Kidney epithelial cell (primary cell): ENCODE results near the gene SOCS6. TPM values are rescaled to one million over a fixed set of nuclear protein-coding genes. Genes with fewer than 3 reads are reported as not detected.

Experiments used
- DNase-seq: peaks from one replicate; pipeline ENCODE4 v3.0.0-alpha.2; 2010; ENCODE audit warnings: low read depth
- H3K27me3 ChIP-seq: 2 replicates; pipeline ENCODE4 v1.6.0; 2011; ENCODE audit warnings: low read length; ENCODE audit not compliant: control insufficient read depth, insufficient read depth
- H3K36me3 ChIP-seq: 2 replicates; pipeline ENCODE4 v1.5.1; 2011; ENCODE audit warnings: low read length; ENCODE audit not compliant: control insufficient read depth, insufficient read depth
- H3K4me3 ChIP-seq: 2 replicates; pipeline ENCODE4 v1.5.1; 2011; ENCODE audit warnings: low read depth, mild to moderate bottlenecking, control low read depth, low read length
- CTCF ChIP-seq: IDR thresholded peaks from 2 replicates; pipeline ENCODE4 v1.5.1; 2011; ENCODE audit warnings: mild to moderate bottlenecking, moderate library complexity, low read length, control low read depth, inconsistent platforms; ENCODE audit not compliant: insufficient read depth, poor library complexity, severe bottlenecking
- total RNA-seq: library from RNA; depleted of rRNA; stranded (reverse); fragments of >200 nt; gene quantifications from 2 replicates; pipeline ENCODE4 v1.2.3, GENCODE V29; 2015

SOCS6 gene
- total RNA-seq, 1 donor from 2014 or later: 26.0 TPM

GRCh38 chr18:70310560-70311320 is 21.9 kb downstream of the SOCS6 start:
- Histone ChIP-seq H3K36me3 (no peaks in the 10 kb centered on the region), H3K27me3 (no peaks in the 10 kb centered on the region), H3K4me3 (no peak overlapping the region)
- DNase-seq: no peak
- no peak for TF ChIP-seq CTCF

- Histone ChIP-seq H3K27me3 (no peaks in the 10 kb centered on the region), H3K36me3 (no peaks in the 10 kb centered on the region), H3K4me3 (no peak overlapping the region)
- no peak for TF ChIP-seq CTCF
- no peak for DNase-seq
Observed at GRCh38 chr18:70311726-70312125, 22.9 kb downstream of the SOCS6 start.

GRCh38 chr18:70313640-70314039 is 24.8 kb downstream of the SOCS6 start:
- Histone ChIP-seq H3K36me3 (no peaks in the 10 kb centered on the region), H3K4me3 (no peak overlapping the region), H3K27me3 (no peaks in the 10 kb centered on the region)
- no peak for TF ChIP-seq CTCF
- no peak for DNase-seq

GRCh38 chr18:70314151-70314782 is 25.4 kb downstream of the SOCS6 start:
- no peak overlapping the region for H3K4me3 ChIP-seq
- no peak for TF ChIP-seq CTCF
- no peaks in the 10 kb centered on the region for H3K27me3 ChIP-seq
- no peak for DNase-seq
- H3K36me3 ChIP-seq: no peaks in the 10 kb centered on the region

- Histone ChIP-seq H3K36me3 (no peaks in the 10 kb centered on the region), H3K27me3 (no peaks in the 10 kb centered on the region), H3K4me3 (no peak overlapping the region)
- no peak for DNase-seq
- TF ChIP-seq CTCF: no peak
Observed at GRCh38 chr18:70319187-70319586, 30.3 kb downstream of the SOCS6 start.

GRCh38 chr18:70321616-70322015 is 32.8 kb downstream of the SOCS6 start:
- H3K27me3 ChIP-seq: no peaks in the 10 kb centered on the region
- DNase-seq: no peak
- TF ChIP-seq CTCF: no peak

More at GRCh38 chr18:70321616-70322015, 32.8 kb downstream of the SOCS6 start:
- no peak overlapping the region for H3K4me3 ChIP-seq
- H3K36me3 ChIP-seq: peaks cover 2% of the 10 kb centered on the region
